Measurements from ENCODE around the gene MRPL53. TPM values are rescaled to one million over a fixed set of nuclear protein-coding genes. Genes with fewer than 3 reads are reported as not detected.

The MRPL53 gene
- total and polyA plus RNA-seq, 2 of the 13 experiments (the other 11 are each of a cell fraction or from before 2014, with no cell fraction given): 34.3 to 51.9 TPM

GRCh38 chr2:74482801-74483674, 10.6 kb upstream of the MRPL53 start, which contains the start of the genes CCDC142 and TTC31 (continued):
- peak; percentile 77 for TF ChIP-seq ZHX1 (CRISPR knock-in tag; IDR thresholded peaks at IDR 0.05; ENCODE audit: low read depth)
- no peak; the same call in 1 of the 2 replicates for TF ChIP-seq ZNF550 (CRISPR knock-in tag; IDR thresholded peaks at IDR 0.05; ENCODE audit: borderline replicate concordance)
- TF ChIP-seq ELF4 (CRISPR knock-in tag; IDR thresholded peaks at IDR 0.05; ENCODE audit: borderline replicate concordance): peak; percentile 65
- peak; percentile 97 for TF ChIP-seq KDM5B (CRISPR knock-in tag; IDR thresholded peaks at IDR 0.05; ENCODE audit: borderline replicate concordance)
- peak; percentile 79; the same call in 1 of the 2 replicates for TF ChIP-seq PRMT3 (CRISPR knock-in tag; IDR thresholded peaks at IDR 0.05; ENCODE audit: borderline replicate concordance, low read depth)
- TF ChIP-seq ZNF710 (CRISPR knock-in tag; IDR thresholded peaks at IDR 0.05; ENCODE audit: borderline replicate concordance): peak; percentile 31
- no peak for TF ChIP-seq ATF6 (CRISPR knock-in tag; conservative IDR thresholded peaks at IDR 0.05)
- no peak for TF ChIP-seq ATF7 (IDR thresholded peaks at IDR 0.05)
- no peak; the same call in none of the 2 replicates for TF ChIP-seq ATF7 (CRISPR knock-in tag; IDR thresholded peaks at IDR 0.05)
- TF ChIP-seq ZC3H13 (CRISPR knock-in tag; IDR thresholded peaks at IDR 0.05): peak; percentile 98
- no peak for TF ChIP-seq PLRG1 (conservative IDR thresholded peaks at IDR 0.05)
- TF ChIP-seq HIC2 (CRISPR knock-in tag; IDR thresholded peaks at IDR 0.05; ENCODE audit: low read depth): no peak; the same call in 1 of the 2 replicates
- TF ChIP-seq KLF12 (CRISPR knock-in tag; IDR thresholded peaks at IDR 0.05; ENCODE audit: borderline replicate concordance): peak; percentile 96
- TF ChIP-seq ZNF652 (CRISPR knock-in tag; IDR thresholded peaks at IDR 0.05; ENCODE audit: borderline replicate concordance, low read depth): peak; percentile 38; the same call in 1 of the 2 replicates
- peak; percentile 93 for TF ChIP-seq ZNF335 (CRISPR knock-in tag; IDR thresholded peaks at IDR 0.05)
- no peak for TF ChIP-seq EEA1 (CRISPR knock-in tag; IDR thresholded peaks at IDR 0.05; ENCODE audit: borderline replicate concordance)
- TF ChIP-seq RCOR2 (CRISPR knock-in tag; IDR thresholded peaks at IDR 0.05): peak; percentile 16; the same call in 1 of the 2 replicates
- TF ChIP-seq ZBTB3 (CRISPR knock-in tag; IDR thresholded peaks at IDR 0.05; ENCODE audit: borderline replicate concordance, low read depth): 0 out of 2 replicates have a peak, but pooled peaks have one; percentile 68
- peak; percentile 94; the same call in 1 of the 2 replicates for TF ChIP-seq ZNF546 (CRISPR knock-in tag; conservative IDR thresholded peaks at IDR 0.05)
- peak; percentile 99 for TF ChIP-seq KDM5A (IDR thresholded peaks at IDR 0.05; ENCODE audit: borderline replicate concordance, low read length)

Measured in HepG2 (cell line).